ENCODE measurements around the gene ANTXR1. TPM values are rescaled to one million over a fixed set of nuclear protein-coding genes. Genes with fewer than 3 reads are reported as not detected.

The ANTXR1 gene
- total RNA-seq, 6 donors from 2014 or later: 11.5 to 76.4 (median 31.4) TPM

DNA sequence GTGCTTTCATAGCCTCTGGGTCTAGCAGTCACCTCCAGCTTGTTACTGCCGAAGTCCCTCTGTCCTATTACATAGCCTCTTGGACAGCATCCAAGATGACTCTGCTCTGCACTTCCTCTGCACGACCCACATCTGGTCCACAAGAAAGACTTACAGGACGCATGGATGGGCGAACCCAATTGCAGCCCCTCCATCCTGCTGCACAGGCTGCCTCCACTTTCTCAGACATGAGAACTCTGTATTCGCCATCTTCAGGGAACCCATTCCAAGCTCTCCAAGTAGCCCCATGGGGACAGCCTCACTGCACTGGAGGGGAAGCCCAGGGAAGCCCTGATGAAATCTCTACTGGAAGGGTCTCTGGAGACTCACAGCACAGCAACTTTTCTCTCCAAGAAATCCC, 201.9 kb downstream of the ANTXR1 start:
- DNase-seq: peak in 1 of 2 donors; percentile 28
- WGBS, 2 donors: 45% methylated on average over 5 of the region's 5 CpGs
- no peaks in the 10 kb centered on the region for H3K27me3 ChIP-seq
- peak overlapping the region in 2 of 4 donors; percentile 42 to 43 for H3K27ac ChIP-seq
- peak in 1 of 2 donors; percentile 75 for ATAC-seq (ENCODE audit: low FRiP score in 2 of 2)
- peaks cover 6 to 30% (median 18%) of the 10 kb centered on the region in 4 donors for H3K4me1 ChIP-seq
- no peaks in the 10 kb centered on the region for H3K9me3 ChIP-seq
- TF ChIP-seq POLR2A (IDR thresholded peaks at IDR 0.05) (no peak), POLR2AphosphoS5 (IDR thresholded peaks at IDR 0.05) (no peak), CTCF (IDR thresholded peaks at IDR 0.05) (no peak), EP300 (IDR thresholded peaks at IDR 0.05) (no peak)
- H3K4me3 ChIP-seq: no peak overlapping the region
- H3K36me3 ChIP-seq: no peaks in the 10 kb centered on the region

DNA sequence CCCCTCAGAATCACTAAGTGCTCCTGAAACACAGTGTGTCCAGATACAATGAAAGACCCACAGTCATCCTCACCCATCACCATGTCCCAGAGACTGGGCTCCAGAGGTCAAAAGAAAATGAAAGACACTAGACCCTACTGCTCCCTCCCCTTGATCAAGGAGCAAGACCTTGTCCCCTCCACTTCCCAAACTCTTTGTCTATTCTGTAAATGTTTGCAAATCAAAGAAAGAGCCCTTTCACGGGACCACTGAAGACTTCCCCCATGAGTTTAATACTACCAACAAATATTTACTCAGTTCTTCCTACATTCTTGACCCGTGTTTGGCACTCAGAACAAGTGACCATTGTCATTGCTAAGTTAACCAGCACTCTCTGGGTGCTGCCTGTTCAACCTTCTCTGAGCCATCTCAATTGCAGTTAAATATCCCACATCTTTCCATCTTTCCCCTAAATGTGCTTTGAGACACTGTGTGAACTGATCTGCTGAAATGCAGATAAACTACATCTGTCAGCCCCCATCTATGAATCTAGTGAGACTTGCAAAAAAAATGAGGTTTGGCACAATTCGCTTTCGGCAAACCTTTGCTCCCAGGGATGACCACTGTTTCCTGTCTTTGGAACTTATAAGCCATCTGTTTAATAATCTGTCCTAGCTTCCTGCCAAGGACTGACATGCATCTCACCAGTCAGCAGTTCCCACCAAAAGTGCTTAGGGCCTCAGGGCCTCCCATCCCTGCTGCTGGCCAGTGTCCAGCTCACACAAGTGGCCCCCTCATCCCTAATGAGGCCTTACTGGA, 203.8 kb downstream of the ANTXR1 start:
- no peak overlapping the region for H3K27ac ChIP-seq
- H3K36me3 ChIP-seq: no peaks in the 10 kb centered on the region
- WGBS, 2 donors: 38 to 40% methylated on average over 4 of the region's 4 CpGs
- peaks cover 6 to 30% (median 18%) of the 10 kb centered on the region in 4 donors for H3K4me1 ChIP-seq
- no peak overlapping the region for H3K4me3 ChIP-seq
- no peak for ATAC-seq (ENCODE audit: low FRiP score in 2 of 2)
- H3K9me3 ChIP-seq: no peaks in the 10 kb centered on the region
- no peak for DNase-seq
- H3K27me3 ChIP-seq: no peaks in the 10 kb centered on the region
- TF ChIP-seq EP300 (IDR thresholded peaks at IDR 0.05) (no peak), POLR2AphosphoS5 (IDR thresholded peaks at IDR 0.05) (peak in 1 of 2 donors; percentile 46)

- H3K27ac ChIP-seq: no peak overlapping the region
- TF ChIP-seq CTCF (IDR thresholded peaks at IDR 0.05) (no peak), POLR2AphosphoS5 (IDR thresholded peaks at IDR 0.05) (no peak), POLR2A (IDR thresholded peaks at IDR 0.05) (no peak)
Observed at GRCh38 chr2:69217333-69218080, 204.5 kb downstream of the ANTXR1 start.

DNA sequence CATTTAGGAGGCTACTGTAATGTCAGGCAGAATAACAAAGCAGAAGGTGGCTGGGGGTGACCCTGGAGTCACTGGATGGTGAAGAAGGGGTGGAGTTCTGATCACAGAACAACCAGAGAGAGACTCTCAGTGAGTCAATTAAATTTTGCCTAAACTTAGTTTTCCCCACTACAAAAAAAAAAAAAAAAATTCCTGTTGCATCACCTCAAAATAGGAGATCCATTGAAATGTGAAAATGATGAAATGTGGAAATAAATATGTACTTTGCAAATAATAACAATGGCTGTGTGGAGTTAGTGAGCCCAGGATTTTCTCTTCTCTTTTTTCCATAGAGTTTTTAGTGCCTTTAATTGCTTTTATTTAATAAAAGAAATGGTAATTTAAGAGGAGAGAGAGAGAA, 208.5 kb downstream of the ANTXR1 start:
- Histone ChIP-seq H3K4me1 (peaks cover 0 to 18% (median 8%) of the 10 kb centered on the region in 4 donors), H3K27me3 (no peaks in the 10 kb centered on the region), H3K4me3 (no peak overlapping the region), H3K27ac (peak overlapping the region in 2 of 4 donors; percentile 36 to 39), H3K36me3 (no peaks in the 10 kb centered on the region), H3K9me3 (no peaks in the 10 kb centered on the region)
- TF ChIP-seq POLR2A (IDR thresholded peaks at IDR 0.05): no peak
- TF ChIP-seq POLR2AphosphoS5 (IDR thresholded peaks at IDR 0.05): no peak
- no peak for TF ChIP-seq CTCF (IDR thresholded peaks at IDR 0.05)
- no peak for TF ChIP-seq EP300 (IDR thresholded peaks at IDR 0.05)
- ATAC-seq (ENCODE audit: low FRiP score in 2 of 2): peak in 1 of 2 donors; percentile 16
- DNase-seq: no peak

More at GRCh38 chr2:69217333-69218080, 204.5 kb downstream of the ANTXR1 start:
- no peaks in the 10 kb centered on the region for H3K9me3 ChIP-seq
- no peaks in the 10 kb centered on the region for H3K36me3 ChIP-seq
- ATAC-seq (ENCODE audit: low FRiP score in 2 of 2): no peak
- H3K4me1 ChIP-seq: peaks cover 6 to 30% (median 19%) of the 10 kb centered on the region in 4 donors
- H3K27me3 ChIP-seq: no peaks in the 10 kb centered on the region
- no peak for DNase-seq
- WGBS, 2 donors: 83 to 87% methylated on average over 3 to 4 of the region's 4 CpGs
- H3K4me3 ChIP-seq: no peak overlapping the region
